ENCODE measurements around the gene FRMPD1. TPM values are rescaled to one million over a fixed set of nuclear protein-coding genes. Genes with fewer than 3 reads are reported as not detected.

FRMPD1 gene
- total RNA-seq, 2 donors from 2014 or later, result 0.33 to 0.55 TPM

- no peak for TF ChIP-seq CTCF (conservative IDR thresholded peaks at IDR 0.05)
- H3K27ac ChIP-seq (ENCODE audit: low read depth, low read length), result no peak overlapping the region
- Mint-ChIP-seq H3K27me3 (ENCODE audit: insufficient read depth) (peaks cover 14% of the 10 kb centered on the region), H3K9me3 (no peaks in the 10 kb centered on the region), H3K36me3 (ENCODE audit: low read depth) (no peaks in the 10 kb centered on the region), H3K4me3 (no peak overlapping the region), H3K27ac (no peak overlapping the region), H3K4me1 (no peaks in the 10 kb centered on the region)
- no peak for DNase-seq
- no peaks in the 10 kb centered on the region for H3K9me3 ChIP-seq (ENCODE audit: control insufficient read depth, low read length)
- no peak overlapping the region for H3K9ac ChIP-seq (ENCODE audit: extremely low read depth, low read length, poor library complexity, severe bottlenecking)
- H3K36me3 ChIP-seq (ENCODE audit: control insufficient read depth, insufficient read depth, low read length), result no peaks in the 10 kb centered on the region
- no peak overlapping the region for H3K4me3 ChIP-seq (ENCODE audit: low read length)
- no peaks in the 10 kb centered on the region for H3K4me1 ChIP-seq (ENCODE audit: control insufficient read depth, insufficient read depth, low read length)
- H3K27me3 ChIP-seq (ENCODE audit: control insufficient read depth, insufficient read depth, low read length, poor library complexity, severe bottlenecking), result no peaks in the 10 kb centered on the region
- 91 to 94% methylated on average over 2 to 8 of the region's 8 CpGs for WGBS, 2 experiments (ENCODE audit: insufficient coverage in 1 of 2, insufficient read length in 1 of 2)
Measured at GRCh38 chr9:37679649-37680402, 29.1 kb downstream of the FRMPD1 start.

GRCh38 chr9:37682951-37683350, 32.2 kb downstream of the FRMPD1 start:
- Mint-ChIP-seq H3K4me3 (no peak overlapping the region), H3K4me1 (no peaks in the 10 kb centered on the region), H3K27ac (no peak overlapping the region), H3K27me3 (ENCODE audit: insufficient read depth) (peaks cover 15% of the 10 kb centered on the region), H3K36me3 (ENCODE audit: low read depth) (no peaks in the 10 kb centered on the region), H3K9me3 (no peaks in the 10 kb centered on the region)
- Histone ChIP-seq H3K4me3 (ENCODE audit: low read length) (no peak overlapping the region), H3K27me3 (ENCODE audit: control insufficient read depth, insufficient read depth, low read length, poor library complexity, severe bottlenecking) (no peaks in the 10 kb centered on the region), H3K9me3 (ENCODE audit: control insufficient read depth, low read length) (no peaks in the 10 kb centered on the region), H3K9ac (ENCODE audit: extremely low read depth, low read length, poor library complexity, severe bottlenecking) (no peak overlapping the region), H3K27ac (ENCODE audit: low read depth, low read length) (no peak overlapping the region), H3K4me1 (ENCODE audit: control insufficient read depth, insufficient read depth, low read length) (no peaks in the 10 kb centered on the region), H3K36me3 (ENCODE audit: control insufficient read depth, insufficient read depth, low read length) (no peaks in the 10 kb centered on the region)
- no peak for DNase-seq
- TF ChIP-seq CTCF (conservative IDR thresholded peaks at IDR 0.05), result no peak
- WGBS, 2 experiments (ENCODE audit: insufficient coverage in 1 of 2, insufficient read length in 1 of 2), result 94 to 100% methylated on average over 1 to 3 of the region's 3 CpGs

- no peak for TF ChIP-seq CTCF (conservative IDR thresholded peaks at IDR 0.05)
- H3K27ac Mint-ChIP-seq, result no peak overlapping the region
- no peak for DNase-seq
- no peak overlapping the region for H3K4me3 ChIP-seq (ENCODE audit: low read length)
- no peaks in the 10 kb centered on the region for H3K36me3 Mint-ChIP-seq (ENCODE audit: low read depth)
- H3K9me3 Mint-ChIP-seq, result no peaks in the 10 kb centered on the region
- H3K4me1 Mint-ChIP-seq, result no peaks in the 10 kb centered on the region
- peaks cover 15% of the 10 kb centered on the region for H3K27me3 Mint-ChIP-seq (ENCODE audit: insufficient read depth)
- H3K9me3 ChIP-seq (ENCODE audit: control insufficient read depth, low read length), result no peaks in the 10 kb centered on the region
- no peaks in the 10 kb centered on the region for H3K27me3 ChIP-seq (ENCODE audit: control insufficient read depth, insufficient read depth, low read length, poor library complexity, severe bottlenecking)
- H3K27ac ChIP-seq (ENCODE audit: low read depth, low read length), result no peak overlapping the region
- H3K36me3 ChIP-seq (ENCODE audit: control insufficient read depth, insufficient read depth, low read length), result no peaks in the 10 kb centered on the region
- no peaks in the 10 kb centered on the region for H3K4me1 ChIP-seq (ENCODE audit: control insufficient read depth, insufficient read depth, low read length)
- WGBS, 2 experiments (ENCODE audit: insufficient coverage in 1 of 2, insufficient read length in 1 of 2), result 90 to 93% methylated on average over 9 to 10 of the region's 10 CpGs
- H3K4me3 Mint-ChIP-seq, result no peak overlapping the region
- no peak overlapping the region for H3K9ac ChIP-seq (ENCODE audit: extremely low read depth, low read length, poor library complexity, severe bottlenecking)
Measured at GRCh38 chr9:37683531-37684371, 33.0 kb downstream of the FRMPD1 start.

All from endodermal cell (in vitro differentiated cells).